ENCODE results near the gene CORO2B.

The CORO2B gene

DNA sequence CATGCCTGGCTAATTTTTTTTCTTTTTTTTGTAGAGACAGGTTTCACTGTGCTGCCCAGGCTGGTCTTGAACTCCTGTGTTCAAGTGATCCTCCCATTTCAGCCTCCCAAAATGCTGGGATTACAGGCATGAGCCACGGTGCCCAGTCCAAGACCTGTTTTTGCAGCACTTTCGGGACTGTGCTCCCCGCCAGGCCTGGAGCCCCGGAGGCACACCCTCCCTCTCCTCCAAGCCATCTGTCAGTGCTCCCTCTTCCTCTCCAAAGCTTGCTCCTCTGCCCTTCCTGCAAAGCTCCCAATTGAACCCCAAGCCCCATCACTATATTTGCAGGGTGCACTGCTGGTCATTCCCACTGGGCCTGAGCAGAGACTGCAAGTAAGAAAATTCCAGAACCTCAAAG is 98.1 kb downstream of the CORO2B start:
- no peak for TF ChIP-seq EZH2phosphoT487 (IDR thresholded peaks at IDR 0.05; ENCODE audit: low read length)
- TF ChIP-seq, protein P1, sequence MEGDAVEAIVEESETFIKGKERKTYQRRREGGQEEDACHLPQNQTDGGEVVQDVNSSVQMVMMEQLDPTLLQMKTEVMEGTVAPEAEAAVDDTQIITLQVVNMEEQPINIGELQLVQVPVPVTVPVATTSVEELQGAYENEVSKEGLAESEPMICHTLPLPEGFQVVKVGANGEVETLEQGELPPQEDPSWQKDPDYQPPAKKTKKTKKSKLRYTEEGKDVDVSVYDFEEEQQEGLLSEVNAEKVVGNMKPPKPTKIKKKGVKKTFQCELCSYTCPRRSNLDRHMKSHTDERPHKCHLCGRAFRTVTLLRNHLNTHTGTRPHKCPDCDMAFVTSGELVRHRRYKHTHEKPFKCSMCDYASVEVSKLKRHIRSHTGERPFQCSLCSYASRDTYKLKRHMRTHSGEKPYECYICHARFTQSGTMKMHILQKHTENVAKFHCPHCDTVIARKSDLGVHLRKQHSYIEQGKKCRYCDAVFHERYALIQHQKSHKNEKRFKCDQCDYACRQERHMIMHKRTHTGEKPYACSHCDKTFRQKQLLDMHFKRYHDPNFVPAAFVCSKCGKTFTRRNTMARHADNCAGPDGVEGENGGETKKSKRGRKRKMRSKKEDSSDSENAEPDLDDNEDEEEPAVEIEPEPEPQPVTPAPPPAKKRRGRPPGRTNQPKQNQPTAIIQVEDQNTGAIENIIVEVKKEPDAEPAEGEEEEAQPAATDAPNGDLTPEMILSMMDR (IDR thresholded peaks at IDR 0.05; ENCODE audit: low read length) = no peak
- no peak for TF ChIP-seq EZH2 (optimal IDR thresholded peaks at IDR 0.05; ENCODE audit: low read depth, low read length)
- H3K4me3 ChIP-seq (ENCODE audit: low read length) = no peak overlapping the region
- H3K9ac ChIP-seq (ENCODE audit: low read length) = no peak overlapping the region
- no peaks in the 10 kb centered on the region for H3K79me2 ChIP-seq (ENCODE audit: low read length)
- no peaks in the 10 kb centered on the region for H4K20me1 ChIP-seq (ENCODE audit: insufficient read depth, low read length)
- H3F3A ChIP-seq (ENCODE audit: insufficient read depth, low read length) = 0 out of 2 replicates have a peak, but pooled peaks cover 6% of the 10 kb centered on the region
- no peaks in the 10 kb centered on the region for H3K27me3 ChIP-seq (replicated peaks; ENCODE audit: insufficient read depth, low read length)
- H3K4me2 ChIP-seq (ENCODE audit: low read depth, low read length) = no peak overlapping the region
- no peaks in the 10 kb centered on the region for H3K36me3 ChIP-seq (replicated peaks; ENCODE audit: insufficient read depth, low read length)
- DNase-seq = no peak
- no peaks in the 10 kb centered on the region for H3K9me2 ChIP-seq (replicated peaks; ENCODE audit: insufficient read depth, low read length)
- no peak overlapping the region for H3K27ac ChIP-seq (ENCODE audit: low read length)
- peaks cover 17% of the 10 kb centered on the region for H3K4me1 ChIP-seq (ENCODE audit: low read length)
- no peaks in the 10 kb centered on the region for H3K9me3 ChIP-seq (replicated peaks; ENCODE audit: insufficient read depth, low read length)
- H2AFZ ChIP-seq (ENCODE audit: low read length) = no peak overlapping the region

GRCh38 chr15:68677996-68678395 is 99.2 kb downstream of the CORO2B start:
- Histone ChIP-seq H4K20me1 (ENCODE audit: insufficient read depth, low read length) (no peaks in the 10 kb centered on the region), H3K4me3 (ENCODE audit: low read length) (no peak overlapping the region), H3K4me1 (ENCODE audit: low read length) (peaks cover 17% of the 10 kb centered on the region), H3K36me3 (replicated peaks; ENCODE audit: insufficient read depth, low read length) (no peaks in the 10 kb centered on the region), H3K9ac (ENCODE audit: low read length) (no peak overlapping the region), H3F3A (ENCODE audit: insufficient read depth, low read length) (0 out of 2 replicates have a peak, but pooled peaks cover 6% of the 10 kb centered on the region), H3K27me3 (replicated peaks; ENCODE audit: insufficient read depth, low read length) (no peaks in the 10 kb centered on the region), H3K4me2 (ENCODE audit: low read depth, low read length) (no peak overlapping the region), H3K9me3 (replicated peaks; ENCODE audit: insufficient read depth, low read length) (no peaks in the 10 kb centered on the region), H3K9me2 (replicated peaks; ENCODE audit: insufficient read depth, low read length) (no peaks in the 10 kb centered on the region), H3K27ac (ENCODE audit: low read length) (no peak overlapping the region), H2AFZ (ENCODE audit: low read length) (no peak overlapping the region), H3K79me2 (ENCODE audit: low read length) (no peaks in the 10 kb centered on the region)
- DNase-seq = no peak
- TF ChIP-seq EZH2 (optimal IDR thresholded peaks at IDR 0.05; ENCODE audit: low read depth, low read length) (no peak), EZH2phosphoT487 (IDR thresholded peaks at IDR 0.05; ENCODE audit: low read length) (no peak)
- TF ChIP-seq, protein P1 (IDR thresholded peaks at IDR 0.05; ENCODE audit: low read length) = no peak

DNA sequence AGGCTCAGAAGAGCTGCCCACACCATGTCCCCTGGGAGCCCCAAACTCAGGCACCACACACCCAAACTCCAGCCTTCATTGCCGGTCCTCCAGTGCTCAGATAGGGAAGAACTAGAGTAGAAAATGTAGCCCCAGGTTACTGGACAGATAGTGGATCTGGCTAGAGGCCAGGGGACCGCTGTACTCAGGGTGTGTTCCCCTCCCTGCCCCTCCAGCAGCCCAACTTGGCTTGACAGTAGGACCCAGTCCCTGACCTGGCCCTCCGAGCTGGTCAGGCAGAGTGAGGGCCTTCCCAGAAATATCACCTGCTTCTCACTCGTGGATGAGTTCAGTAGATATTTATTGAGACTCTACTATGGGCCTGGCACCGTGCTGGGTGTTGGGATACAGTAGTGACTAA is 100.0 kb downstream of the CORO2B start:
- H3K4me3 ChIP-seq (ENCODE audit: low read length) = no peak overlapping the region
- H3K4me1 ChIP-seq (ENCODE audit: low read length) = peaks cover 17% of the 10 kb centered on the region
- no peaks in the 10 kb centered on the region for H3K9me2 ChIP-seq (replicated peaks; ENCODE audit: insufficient read depth, low read length)
- no peaks in the 10 kb centered on the region for H3K27me3 ChIP-seq (replicated peaks; ENCODE audit: insufficient read depth, low read length)
- no peak overlapping the region for H3K9ac ChIP-seq (ENCODE audit: low read length)
- no peak for DNase-seq
- no peak overlapping the region for H3K27ac ChIP-seq (ENCODE audit: low read length)
- H3K4me2 ChIP-seq (ENCODE audit: low read depth, low read length) = no peak overlapping the region
- TF ChIP-seq EZH2 (optimal IDR thresholded peaks at IDR 0.05; ENCODE audit: low read depth, low read length) = no peak
- TF ChIP-seq, protein P1 (IDR thresholded peaks at IDR 0.05; ENCODE audit: low read length) = no peak
- no peak for TF ChIP-seq EZH2phosphoT487 (IDR thresholded peaks at IDR 0.05; ENCODE audit: low read length)
- no peaks in the 10 kb centered on the region for H3K9me3 ChIP-seq (replicated peaks; ENCODE audit: insufficient read depth, low read length)
- H3K79me2 ChIP-seq (ENCODE audit: low read length) = no peaks in the 10 kb centered on the region
- no peak overlapping the region for H2AFZ ChIP-seq (ENCODE audit: low read length)
- H4K20me1 ChIP-seq (ENCODE audit: insufficient read depth, low read length) = no peaks in the 10 kb centered on the region
- H3K36me3 ChIP-seq (replicated peaks; ENCODE audit: insufficient read depth, low read length) = no peaks in the 10 kb centered on the region
- H3F3A ChIP-seq (ENCODE audit: insufficient read depth, low read length) = 0 out of 2 replicates have a peak, but pooled peaks cover 6% of the 10 kb centered on the region
